GM19463 (cell line): ENCODE data around the gene ATP5F1D.
"Not testable (repeated sequence)": the region's sequence is repeated elsewhere in the genome, so short reads cannot be mapped to it uniquely, and the experiment has no call there.

Source experiments
- ATAC-seq: cut with Tn5 transposase; IDR thresholded peaks from one replicate; pipeline ENCODE4 v1.9.1; 2021; ENCODE audit warnings: mild to moderate bottlenecking, moderate library complexity; ENCODE audit not compliant: unreplicated experiment

The ATP5F1D gene

DNA sequence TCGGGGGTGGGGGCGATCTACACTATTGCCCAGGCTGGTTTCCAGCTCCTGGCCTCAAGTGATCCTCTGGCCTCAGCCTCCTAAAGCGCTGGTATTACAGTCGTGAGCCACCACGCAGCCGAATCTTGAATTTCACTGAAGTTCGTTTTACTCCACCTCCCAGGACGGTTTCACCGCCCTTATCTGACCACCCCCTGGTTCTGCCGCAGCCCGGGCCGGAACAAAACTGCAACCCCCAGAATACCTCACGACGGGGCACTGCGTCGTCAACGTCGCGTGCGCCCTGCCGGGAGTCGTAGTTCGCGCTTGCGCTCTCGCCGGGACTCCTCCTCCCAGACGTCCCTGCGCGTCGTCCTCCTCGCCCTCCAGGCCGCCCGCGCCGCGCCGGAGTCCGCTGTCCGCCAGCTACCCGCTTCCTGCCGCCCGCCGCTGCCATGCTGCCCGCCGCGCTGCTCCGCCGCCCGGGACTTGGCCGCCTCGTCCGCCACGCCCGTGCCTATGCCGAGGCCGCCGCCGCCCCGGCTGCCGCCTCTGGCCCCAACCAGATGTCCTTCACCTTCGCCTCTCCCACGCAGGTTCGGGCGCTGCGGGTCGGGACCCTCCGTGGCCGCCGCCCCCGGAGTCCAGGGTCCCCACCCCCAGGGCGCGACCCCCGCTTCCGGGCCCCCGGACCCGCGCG is at the start of gene ATP5F1D:
Gene ATP5F1D (plus strand): TSS at position 335 of the 679 bp plus-strand sequence. CDS start 100 bp downstream, at position 435.
- peak; percentile 53 for ATAC-seq

DNA sequence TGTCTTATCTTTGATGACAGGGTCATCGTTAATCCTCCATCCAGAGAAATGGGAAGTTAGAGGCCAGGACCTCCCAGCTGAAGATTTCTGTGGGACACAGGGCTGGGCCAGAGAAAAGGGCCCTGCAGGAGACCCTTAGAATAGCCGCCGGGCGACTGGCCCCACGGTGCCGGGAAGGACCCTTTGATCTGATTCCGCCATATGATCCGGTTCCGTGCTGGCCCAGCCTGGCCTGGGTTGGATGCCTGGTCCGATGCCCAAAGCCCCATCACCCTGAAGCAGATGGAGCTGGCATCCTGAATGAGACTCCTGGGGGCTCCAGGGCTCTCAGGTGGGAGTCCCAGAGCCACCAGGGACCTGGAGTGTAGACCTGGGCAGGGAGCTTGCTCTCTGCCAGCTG is 42.0 kb upstream of the ATP5F1D start:
- ATAC-seq = no peak

DNA sequence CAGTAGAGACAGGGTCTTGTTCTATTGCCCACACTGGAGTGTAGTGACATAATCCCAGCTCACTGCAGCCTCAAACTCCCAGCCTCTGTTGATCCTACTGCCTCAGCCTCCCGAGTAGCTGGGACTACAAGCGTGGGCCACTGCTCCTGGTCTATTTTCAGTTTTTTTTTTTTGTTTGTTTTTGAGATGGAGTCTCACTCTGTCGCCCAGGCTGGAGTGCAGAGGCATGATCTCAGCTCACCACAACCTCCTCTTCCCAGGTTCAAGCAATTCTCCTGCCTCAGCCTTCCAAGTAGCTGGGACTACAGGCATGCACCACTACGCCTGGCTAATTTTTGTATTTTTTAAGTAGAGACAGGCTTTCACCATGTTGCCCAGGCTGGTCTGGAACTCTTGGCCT is 40.9 kb upstream of the ATP5F1D start:
- not testable (repeated sequence) for ATAC-seq

DNA sequence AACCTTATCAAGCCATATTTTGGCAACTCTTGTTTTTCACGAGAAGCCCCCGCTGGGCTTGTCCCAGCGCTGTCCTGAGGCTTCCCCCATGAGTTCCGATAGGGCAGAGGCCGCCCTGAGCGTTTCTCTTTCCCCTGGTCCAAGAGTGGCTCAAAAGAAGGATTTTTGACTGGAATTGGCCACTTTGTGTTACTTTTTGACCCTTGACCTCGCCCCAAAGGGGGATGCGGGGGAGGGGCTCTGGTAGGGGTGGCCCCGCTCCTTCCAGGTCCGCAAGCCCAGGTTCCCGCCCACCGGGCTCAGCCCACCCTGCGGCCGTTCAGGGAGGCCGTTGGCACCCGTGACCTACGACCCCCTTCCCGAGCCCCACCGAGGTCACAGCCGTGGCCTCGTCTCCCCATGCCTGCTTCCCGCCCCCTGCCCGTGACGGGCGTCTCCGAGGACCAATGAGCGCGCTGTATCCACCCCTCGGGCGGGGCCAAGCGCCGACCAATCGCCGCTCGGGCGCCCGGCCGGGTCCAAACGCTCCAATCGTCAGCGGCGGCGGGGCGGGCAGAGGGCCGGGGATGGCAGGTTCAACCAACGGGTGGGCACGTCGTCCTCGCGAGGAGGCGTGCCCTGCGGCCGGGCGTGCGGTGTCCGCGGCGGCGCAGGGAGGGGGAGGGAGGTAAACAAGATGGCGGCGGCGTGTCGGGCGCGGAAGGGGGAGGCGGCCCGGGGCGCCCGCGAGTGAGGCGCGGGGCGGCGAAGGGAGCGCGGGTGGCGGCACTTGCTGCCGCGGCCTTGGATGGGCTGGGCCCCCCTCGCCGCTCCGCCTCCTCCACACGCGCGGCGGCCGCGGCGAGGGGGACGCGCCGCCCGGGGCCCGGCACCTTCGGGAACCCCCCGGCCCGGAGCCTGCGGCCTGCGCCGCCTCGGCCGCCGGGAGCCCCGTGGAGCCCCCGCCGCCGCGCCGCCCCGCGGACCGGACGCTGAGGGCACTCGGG is 36.1 kb upstream of the ATP5F1D start, which contains the start of gene STK11:
Gene STK11 (plus strand): TSS at position 665 of the 986 bp plus-strand sequence. CDS start 1,136 bp downstream, outside the sequence.
- ATAC-seq = peak; percentile 88

DNA sequence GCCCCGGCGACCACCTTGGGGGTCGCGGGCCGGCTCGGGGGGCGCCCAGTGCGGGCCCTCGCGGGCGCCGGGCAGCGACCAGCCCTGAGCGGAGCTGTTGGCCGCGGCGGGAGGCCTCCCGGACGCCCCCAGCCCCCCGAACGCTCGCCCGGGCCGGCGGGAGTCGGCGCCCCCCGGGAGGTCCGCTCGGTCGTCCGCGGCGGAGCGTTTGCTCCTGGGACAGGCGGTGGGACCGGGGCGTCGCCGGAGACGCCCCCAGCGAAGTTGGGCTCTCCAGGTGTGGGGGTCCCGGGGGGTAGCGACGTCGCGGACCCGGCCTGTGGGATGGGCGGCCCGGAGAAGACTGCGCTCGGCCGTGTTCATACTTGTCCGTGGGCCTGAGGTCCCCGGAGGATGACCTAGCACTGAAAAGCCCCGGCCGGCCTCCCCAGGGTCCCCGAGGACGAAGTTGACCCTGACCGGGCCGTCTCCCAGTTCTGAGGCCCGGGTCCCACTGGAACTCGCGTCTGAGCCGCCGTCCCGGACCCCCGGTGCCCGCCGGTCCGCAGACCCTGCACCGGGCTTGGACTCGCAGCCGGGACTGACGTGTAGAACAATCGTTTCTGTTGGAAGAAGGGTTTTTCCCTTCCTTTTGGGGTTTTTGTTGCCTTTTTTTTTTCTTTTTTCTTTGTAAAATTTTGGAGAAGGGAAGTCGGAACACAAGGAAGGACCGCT is 35.2 kb upstream of the ATP5F1D start:
- ATAC-seq = no peak

DNA sequence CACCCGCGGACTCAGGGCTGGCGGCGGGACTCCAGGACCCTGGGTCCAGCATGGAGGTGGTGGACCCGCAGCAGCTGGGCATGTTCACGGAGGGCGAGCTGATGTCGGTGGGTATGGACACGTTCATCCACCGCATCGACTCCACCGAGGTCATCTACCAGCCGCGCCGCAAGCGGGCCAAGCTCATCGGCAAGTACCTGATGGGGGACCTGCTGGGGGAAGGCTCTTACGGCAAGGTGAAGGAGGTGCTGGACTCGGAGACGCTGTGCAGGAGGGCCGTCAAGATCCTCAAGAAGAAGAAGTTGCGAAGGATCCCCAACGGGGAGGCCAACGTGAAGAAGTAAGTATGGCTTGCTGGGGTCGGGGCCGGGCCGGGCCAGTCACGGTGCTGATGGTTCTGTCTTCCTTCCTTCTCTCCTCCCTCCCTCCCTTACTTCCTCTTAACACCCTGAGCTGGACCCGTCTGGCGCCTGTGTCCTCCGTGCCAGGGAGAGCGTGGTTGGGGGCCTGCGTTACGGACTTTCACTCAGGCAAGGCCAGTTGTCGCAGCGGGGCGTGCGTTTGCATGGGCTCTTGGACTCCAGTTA is 34.6 kb upstream of the ATP5F1D start:
- ATAC-seq = no peak

DNA sequence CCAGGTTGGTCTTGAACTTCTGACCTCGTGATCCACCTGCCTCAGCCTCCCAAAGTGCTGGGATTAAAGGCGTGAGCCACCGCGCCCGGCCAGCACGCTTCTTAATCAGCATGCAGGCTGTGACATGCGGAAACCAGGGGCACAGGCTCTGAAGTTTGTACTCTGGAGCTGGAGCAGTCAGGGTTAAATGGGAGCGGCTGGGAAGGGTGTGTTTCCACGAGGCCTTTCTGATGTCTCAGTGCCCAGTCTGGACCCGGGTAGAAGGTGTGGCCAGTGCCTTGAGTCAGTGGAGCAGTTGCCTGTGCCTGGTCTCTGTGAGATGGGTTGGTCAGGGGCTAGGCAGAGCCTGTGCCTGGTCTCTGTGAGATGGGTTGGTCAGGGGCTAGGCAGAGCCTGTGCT is 32.7 kb upstream of the ATP5F1D start:
- ATAC-seq = not testable (repeated sequence)

DNA sequence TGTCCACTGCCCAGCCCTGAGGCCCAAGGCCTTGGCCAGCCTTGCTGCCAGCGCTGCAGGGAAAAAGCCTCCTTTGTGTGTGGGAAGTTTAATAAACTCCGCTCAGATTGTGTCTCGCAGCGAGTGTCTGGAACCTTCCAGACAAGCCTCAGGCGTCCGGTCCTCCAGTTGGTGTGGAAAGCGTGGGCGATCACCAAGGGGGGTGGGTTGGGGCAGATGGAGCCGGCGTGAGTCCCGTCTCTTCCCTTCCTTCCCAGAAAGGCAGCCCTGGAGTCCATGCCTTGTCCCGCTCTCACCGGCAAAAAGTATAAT is 31.4 kb upstream of the ATP5F1D start:
- no peak for ATAC-seq

DNA sequence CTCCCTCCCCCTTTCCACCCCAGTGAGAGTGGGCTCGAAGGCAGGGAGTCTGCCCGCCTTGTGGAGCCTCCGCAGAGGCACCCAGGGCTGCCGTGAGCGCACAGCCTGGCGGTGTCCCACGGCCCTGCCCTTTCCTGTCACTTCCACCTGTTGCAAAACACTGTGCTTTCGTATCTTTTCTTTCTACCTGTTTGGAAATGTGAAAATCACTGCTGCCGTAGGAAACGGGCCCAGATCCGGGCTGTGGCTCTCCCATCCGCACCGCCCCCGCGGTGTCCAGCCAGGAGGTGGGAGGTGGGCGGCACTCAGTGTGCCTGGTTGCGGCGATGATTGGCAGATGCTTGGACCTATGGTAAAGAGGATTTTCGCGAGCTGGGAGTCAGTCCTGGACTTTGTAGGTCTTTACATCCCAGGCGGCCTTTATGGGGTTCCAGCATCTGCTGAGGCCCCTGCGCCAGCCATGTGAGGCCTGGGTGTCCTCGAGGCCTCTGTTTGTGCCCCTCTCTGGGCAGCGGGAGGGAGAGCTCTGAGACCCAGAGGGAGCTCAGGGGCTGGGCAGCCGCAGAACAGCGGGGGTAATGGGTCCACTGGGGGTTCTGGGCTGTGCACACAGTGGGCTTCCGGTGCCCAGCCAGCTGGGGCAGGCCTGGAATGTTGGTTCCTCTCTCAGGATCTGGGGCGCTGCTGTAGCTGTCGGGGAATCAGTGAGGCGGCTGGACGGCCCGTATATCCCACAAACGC is 29.9 kb upstream of the ATP5F1D start:
- no peak for ATAC-seq

DNA sequence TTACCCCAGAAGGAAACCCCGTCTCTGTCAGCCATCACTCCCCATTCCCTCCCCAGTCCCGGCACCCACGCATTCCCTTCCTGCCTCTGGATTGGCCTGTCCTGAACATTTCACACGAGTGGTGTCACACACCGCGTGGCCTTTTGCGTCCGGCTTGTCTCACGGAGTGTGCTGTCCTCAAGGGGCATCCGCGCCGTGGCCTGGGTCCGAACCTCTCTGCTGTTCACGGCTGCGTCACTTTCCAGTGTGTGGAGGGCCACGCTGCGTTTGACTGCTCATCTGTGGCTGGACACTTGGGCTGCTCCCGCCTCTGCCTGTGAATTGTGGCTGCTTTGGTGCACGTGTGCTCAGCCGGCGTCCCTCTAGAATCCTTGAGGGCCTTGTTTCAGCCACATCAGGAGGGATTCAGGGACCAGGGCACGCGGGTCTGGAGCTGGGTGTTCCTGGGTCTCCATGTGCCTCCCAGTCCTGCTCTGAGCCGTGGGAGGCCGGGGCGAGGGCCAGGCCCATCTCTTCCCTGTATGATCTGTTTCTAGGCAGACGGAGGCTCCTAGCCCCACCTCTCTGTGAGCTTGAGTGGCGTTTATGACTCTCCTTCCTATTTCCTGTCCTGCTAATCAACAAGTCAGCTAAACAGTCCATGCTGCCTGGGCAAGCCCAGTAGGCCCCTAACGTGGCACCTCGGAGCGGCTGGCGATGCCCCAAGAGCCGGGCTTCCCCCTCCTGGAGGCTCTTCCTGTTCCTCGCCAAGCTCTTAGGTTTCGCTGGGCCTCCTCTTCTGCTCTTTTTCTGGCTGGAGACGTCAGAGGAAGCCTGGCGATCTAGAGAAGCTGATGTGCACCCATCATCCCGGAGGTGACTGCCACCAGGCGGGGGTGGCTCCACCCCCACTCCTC is 27.9 kb upstream of the ATP5F1D start:
- no peak for ATAC-seq

DNA sequence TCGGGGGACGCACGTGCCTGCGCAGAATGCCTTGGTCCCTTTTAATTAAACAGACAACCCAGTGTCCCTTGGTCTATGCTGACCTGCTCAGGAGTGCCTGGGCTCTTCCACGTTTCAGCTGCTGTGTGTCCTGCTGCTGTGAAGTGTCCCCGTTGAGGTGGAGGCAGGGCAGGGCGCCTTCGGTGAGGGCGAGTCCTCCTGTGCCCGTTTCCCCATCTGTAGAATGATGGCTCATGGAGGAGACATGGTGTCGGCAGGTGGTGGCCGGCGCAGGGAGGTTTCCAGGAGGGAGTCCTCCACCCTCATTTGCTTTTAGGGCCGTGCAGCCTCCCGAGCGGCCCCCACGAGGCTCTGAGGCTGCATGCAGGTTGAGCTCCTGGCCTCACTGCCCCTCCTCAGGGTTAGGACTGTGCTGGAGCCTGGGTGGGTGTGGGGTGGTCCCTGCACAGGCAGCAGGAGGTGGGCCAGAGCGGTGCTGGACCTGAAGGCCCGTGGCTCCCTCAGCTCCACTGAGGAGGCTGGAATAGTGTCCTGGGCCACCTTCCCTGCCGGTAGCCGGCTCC is 27.2 kb upstream of the ATP5F1D start:
- no peak for ATAC-seq

DNA sequence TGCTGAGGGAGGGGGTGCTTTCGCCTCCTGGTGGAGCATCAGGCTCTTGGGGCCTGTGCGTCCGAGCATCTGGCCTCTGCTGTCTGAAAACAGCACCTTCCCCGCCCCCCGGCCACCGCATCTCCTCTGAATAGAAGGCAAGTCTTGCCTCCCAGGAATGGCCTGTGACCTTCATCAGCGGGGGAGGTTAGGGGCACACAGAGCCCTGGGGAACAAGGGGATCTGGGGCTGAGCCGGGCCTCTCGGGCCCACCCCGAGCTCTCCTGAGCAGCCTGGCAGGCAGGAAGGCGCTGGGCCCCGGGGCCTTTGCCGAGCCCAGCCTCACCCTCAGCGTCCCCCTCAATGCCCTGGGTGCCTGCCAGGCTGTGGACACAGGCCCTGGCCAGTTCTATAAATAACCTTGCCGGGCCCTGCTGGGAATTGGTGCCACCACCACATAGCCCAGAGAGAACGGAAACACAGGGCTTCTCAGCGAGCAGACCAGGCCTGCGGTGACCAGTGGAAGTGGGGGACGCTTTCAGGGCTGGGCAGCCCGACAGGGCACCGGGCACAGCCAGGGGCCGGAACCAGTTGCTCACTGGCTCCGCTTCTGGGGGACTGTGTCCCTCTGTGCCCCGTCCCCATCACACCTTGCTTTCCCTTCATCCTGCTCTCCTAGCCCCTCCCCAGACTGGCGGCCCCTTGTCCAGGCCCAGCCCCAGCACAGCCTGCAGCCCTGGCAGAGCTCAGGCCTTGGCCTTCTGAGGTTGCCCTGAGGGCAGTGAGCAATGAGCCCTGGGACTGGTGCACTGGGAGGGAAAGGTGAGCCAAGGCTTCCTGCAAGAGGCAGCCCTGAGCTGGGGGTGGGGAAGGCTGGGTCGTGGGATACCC is 26.5 kb upstream of the ATP5F1D start:
- ATAC-seq = no peak

DNA sequence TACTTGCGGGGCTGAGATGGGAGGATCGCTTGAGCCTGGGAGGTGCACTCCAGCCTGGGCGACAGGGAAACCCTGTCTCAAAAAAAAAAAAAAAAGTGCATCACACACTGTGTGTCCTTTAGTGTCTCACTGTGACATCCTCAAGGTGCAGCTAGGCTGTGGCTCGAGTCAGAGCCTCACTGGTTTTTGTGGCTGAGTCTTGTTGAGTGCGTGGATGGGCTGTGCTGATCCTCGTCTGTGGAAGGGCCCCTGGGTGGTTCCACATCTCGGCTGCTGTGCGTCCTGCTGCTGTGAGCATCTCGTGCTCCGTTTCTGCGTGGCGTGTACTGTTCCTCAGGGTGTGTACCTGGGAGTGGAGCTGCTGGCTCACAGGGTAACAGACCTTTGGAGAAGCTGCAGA is 24.8 kb upstream of the ATP5F1D start:
- no peak for ATAC-seq

DNA sequence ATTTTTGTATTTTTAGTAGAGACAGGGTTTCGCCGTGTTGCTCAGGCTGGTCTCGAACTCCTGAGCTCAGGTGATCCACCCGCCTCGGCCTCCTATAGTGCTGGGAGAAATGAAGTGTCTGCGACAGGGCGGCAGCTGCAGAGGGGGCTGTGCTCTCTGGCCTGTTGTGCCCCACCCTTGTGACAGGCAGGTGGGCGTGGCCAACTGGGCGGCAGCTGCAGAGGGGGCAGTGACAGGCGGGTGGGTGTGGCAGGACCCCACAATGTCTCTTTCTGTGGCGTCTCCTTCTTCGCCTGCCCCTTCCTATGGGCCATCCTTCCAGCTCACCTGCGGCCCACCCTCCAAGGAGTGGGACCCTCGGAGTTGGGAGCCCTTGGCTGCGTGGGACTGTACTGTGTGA is 24.2 kb upstream of the ATP5F1D start:
- no peak for ATAC-seq

DNA sequence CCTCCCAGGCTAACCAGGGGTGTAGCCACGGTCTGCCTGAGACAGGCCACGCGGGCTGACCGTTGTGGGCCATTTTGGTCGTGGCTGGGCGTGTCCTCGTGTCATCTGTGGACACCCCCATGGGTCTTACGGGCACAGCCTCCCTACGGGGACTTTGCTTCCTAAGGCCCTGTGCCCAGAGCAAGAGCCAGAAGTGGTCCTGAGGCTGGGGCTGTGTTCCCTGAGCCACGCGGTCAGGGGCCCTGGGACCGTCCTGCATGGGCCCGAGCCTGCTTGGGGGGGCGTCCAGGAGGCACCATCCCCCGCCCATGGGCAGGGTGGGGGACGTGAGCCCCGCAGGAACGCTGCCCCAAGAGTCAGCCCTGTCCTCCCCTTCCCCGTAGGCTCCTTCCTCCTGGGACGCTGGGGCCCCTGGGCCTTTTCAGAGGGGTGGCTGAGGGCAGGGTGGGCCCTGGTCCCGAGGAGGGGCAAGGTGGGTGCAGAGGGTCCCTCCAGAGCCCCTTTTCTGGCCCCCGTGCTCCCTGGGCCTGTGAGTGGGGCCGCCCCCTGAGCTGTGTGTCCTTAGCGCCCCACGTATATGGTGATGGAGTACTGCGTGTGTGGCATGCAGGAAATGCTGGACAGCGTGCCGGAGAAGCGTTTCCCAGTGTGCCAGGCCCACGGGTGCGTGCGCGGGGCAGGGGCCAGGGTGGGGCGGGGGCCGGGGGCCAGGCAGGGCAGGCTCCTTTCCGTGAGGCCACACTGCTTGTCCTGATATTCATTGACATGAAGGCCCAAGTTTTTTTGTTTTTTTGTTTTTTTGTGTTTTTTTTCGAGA is 22.6 kb upstream of the ATP5F1D start:
- ATAC-seq = no peak

DNA sequence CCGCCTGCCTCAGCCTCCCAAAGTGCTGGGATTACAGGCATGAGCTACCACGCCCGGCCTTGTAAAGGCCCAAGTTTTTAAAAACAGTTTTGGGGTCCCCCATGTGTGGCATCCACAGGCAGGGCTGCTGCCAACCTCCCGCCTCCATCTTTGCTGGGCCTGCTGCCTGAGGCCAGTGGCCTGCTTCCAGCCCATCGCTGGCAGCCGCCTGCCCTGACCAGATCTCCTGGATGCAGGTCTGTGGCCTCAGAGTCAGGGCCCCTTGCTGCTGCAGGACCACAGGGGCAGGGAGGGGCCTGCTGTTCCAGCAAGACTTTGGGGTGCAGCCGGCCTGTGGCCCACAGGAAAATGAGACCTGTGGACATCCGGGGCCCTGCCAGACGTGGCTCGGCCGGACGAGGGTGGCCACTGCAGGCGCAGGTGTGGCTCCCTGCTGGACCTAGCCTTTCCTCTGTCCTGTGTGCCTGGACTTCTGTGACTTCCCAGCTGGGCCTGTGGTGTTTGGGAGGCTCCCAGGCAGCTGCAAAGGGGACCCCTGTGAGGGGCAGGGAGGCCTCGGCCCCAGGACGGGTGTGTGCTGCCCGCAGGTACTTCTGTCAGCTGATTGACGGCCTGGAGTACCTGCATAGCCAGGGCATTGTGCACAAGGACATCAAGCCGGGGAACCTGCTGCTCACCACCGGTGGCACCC is 21.6 kb upstream of the ATP5F1D start:
- no peak for ATAC-seq
